ENCODE results near the gene KRT33A.
"Not testable (repeated sequence)": the region's sequence is repeated elsewhere in the genome, so short reads cannot be mapped to it uniquely, and the experiment has no call there.

KRT33A gene

DNA sequence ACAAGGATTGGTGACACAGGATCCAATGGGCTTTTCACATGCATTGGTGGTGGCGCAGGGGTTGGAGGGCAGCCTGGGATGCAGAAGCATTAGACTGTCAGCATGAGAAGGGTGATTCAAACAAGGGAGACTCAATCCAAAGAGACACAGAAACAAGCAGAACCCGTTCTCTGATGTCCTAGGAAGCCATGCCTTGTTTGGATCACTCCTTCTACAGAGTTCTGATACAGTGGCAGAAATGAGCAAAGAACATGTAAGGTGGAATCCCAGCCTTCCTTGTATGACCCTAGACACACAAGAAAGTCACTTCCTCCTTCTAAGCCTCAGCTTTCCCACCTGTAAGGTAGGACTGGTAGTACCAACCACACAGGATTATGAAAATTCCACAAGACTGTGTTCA is 13.3 kb upstream of the KRT33A start:
- TF ChIP-seq, protein P1, sequence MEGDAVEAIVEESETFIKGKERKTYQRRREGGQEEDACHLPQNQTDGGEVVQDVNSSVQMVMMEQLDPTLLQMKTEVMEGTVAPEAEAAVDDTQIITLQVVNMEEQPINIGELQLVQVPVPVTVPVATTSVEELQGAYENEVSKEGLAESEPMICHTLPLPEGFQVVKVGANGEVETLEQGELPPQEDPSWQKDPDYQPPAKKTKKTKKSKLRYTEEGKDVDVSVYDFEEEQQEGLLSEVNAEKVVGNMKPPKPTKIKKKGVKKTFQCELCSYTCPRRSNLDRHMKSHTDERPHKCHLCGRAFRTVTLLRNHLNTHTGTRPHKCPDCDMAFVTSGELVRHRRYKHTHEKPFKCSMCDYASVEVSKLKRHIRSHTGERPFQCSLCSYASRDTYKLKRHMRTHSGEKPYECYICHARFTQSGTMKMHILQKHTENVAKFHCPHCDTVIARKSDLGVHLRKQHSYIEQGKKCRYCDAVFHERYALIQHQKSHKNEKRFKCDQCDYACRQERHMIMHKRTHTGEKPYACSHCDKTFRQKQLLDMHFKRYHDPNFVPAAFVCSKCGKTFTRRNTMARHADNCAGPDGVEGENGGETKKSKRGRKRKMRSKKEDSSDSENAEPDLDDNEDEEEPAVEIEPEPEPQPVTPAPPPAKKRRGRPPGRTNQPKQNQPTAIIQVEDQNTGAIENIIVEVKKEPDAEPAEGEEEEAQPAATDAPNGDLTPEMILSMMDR (IDR thresholded peaks at IDR 0.05; ENCODE audit: extremely low read depth, insufficient read depth, missing control alignments) = no peak
- in situ Hi-C loops (cut with MboI; ENCODE audit: low pct_unique_long_range_greater_than_20kb, low sequenced_read_pairs, unreplicated experiment) = no loop called here
- no peak for DNase-seq (ENCODE audit: low spot score)

DNA sequence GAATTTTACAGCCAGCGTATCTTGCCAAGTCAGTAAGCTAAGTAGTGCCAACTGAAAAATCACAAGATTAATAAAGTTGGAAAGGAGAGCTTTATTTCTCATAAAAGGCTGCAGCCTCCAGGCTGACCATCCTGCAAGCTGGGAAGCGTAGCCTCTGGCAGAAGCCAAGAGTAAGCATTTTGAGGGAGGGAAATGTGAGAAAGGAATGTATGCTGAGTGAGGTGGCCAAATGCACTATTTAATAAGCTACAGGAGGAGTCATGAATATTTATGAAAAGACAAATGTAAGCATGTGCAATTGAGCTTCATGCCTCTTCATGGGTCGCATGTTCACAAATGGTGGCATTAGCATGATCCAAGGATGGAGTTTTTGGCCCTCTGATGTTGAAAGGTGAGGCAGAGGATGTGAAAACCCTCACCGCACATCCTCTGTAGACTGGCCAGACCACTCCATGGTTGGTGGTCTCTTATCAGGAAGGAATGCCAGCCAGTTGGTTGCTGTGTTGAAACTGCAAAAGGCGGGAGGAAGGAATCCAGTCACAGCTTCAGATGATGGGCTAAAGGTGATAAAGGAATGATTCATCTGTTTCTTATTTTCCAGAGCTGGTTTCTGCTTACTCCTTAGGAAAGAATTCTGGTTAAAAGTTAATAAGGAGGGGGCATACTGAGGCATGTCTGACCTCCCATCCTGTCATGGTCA is 9.8 kb upstream of the KRT33A start:
- in situ Hi-C loops (cut with MboI; ENCODE audit: low pct_unique_long_range_greater_than_20kb, low sequenced_read_pairs, unreplicated experiment) = no loop called here

DNA sequence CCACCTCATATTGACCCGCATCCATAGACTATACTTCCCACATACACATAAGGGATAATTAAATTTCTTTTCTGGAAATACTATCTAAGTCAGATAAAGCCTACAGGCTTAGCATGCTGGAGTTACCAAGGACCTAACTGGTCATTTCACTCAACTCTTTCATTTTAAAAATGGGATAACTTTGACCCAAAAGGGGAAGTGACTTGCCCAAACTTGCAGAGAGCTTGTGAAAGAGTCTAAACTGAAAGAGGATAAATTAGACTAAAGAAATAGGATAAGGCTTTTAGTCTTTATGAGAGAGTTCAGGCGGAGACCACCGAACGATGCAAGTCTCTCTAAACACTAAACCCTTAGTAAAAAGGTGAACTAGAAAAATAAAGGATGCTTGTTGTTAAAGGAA is 3.9 kb upstream of the KRT33A start:
- no peak for DNase-seq (ENCODE audit: low spot score)
- in situ Hi-C loops (cut with MboI; ENCODE audit: low pct_unique_long_range_greater_than_20kb, low sequenced_read_pairs, unreplicated experiment) = no loop called here
- TF ChIP-seq, protein P1 (IDR thresholded peaks at IDR 0.05; ENCODE audit: extremely low read depth, insufficient read depth, missing control alignments) = no peak

More for the DNA sequence above, 9.8 kb upstream of the KRT33A start:
- TF ChIP-seq, protein P1 (IDR thresholded peaks at IDR 0.05; ENCODE audit: extremely low read depth, insufficient read depth, missing control alignments) = no peak
- DNase-seq (ENCODE audit: low spot score) = no peak

DNA sequence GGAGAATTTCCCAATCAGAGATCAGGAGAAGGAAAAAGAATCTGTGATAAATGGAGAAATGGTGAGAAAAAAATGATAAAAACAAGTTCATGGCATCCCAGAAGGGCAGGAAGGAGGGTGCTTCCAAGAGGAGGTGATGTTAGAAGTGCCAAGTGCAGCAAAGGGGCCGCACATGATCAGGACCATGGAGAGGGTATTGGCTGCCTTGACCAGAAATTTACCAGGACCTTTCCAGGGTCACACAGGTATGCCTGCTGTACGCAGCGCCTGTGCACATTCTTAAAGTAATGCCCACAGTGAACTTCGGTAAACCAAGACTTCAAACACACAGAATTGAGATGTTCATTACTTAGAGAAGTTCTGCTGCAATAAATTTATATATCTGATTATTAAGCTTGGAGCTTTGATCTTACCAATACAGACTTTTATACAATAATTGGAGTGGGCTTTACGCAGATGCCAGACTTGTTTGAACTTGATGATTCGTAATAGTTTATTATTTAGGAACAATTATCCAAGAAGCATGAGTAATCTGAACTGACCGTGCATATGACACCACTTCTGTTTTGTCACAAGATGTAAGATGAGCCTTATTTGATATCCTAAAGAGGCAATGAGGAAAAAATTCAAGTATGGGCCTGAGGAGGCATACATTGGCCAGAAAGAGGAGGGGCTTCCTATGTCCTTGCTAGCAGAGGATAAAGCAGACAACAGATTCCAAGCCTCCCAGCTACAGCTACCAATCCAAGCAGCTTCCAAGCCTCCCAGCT is 2.2 kb upstream of the KRT33A start:
- TF ChIP-seq, protein P1 (IDR thresholded peaks at IDR 0.05; ENCODE audit: extremely low read depth, insufficient read depth, missing control alignments) = no peak
- no peak for DNase-seq (ENCODE audit: low spot score)
- in situ Hi-C loops (cut with MboI; ENCODE audit: low pct_unique_long_range_greater_than_20kb, low sequenced_read_pairs, unreplicated experiment) = no loop called here

DNA sequence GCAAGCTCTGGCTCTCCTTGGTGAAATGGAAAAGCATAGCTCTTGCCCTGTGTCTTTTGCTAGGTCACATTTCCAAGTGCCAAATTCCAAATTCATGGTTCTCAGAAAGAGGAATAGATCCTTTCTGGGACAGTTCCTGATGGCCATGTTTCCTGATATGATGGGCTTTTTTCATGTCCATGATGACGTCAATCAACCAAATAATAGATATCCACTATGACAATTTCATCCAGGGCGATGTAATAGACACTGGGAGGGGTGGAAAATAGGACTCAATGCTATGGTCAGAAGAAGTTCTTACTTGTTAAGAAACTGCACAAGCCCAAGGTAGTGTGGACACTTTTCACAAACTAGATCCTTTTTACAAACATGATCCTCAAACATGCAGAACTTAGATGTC is 549 bp upstream of the KRT33A start:
- DNase-seq (ENCODE audit: low spot score) = no peak
- in situ Hi-C loops (cut with MboI; ENCODE audit: low pct_unique_long_range_greater_than_20kb, low sequenced_read_pairs, unreplicated experiment) = no loop called here
- TF ChIP-seq, protein P1 (IDR thresholded peaks at IDR 0.05; ENCODE audit: extremely low read depth, insufficient read depth, missing control alignments) = no peak

DNA sequence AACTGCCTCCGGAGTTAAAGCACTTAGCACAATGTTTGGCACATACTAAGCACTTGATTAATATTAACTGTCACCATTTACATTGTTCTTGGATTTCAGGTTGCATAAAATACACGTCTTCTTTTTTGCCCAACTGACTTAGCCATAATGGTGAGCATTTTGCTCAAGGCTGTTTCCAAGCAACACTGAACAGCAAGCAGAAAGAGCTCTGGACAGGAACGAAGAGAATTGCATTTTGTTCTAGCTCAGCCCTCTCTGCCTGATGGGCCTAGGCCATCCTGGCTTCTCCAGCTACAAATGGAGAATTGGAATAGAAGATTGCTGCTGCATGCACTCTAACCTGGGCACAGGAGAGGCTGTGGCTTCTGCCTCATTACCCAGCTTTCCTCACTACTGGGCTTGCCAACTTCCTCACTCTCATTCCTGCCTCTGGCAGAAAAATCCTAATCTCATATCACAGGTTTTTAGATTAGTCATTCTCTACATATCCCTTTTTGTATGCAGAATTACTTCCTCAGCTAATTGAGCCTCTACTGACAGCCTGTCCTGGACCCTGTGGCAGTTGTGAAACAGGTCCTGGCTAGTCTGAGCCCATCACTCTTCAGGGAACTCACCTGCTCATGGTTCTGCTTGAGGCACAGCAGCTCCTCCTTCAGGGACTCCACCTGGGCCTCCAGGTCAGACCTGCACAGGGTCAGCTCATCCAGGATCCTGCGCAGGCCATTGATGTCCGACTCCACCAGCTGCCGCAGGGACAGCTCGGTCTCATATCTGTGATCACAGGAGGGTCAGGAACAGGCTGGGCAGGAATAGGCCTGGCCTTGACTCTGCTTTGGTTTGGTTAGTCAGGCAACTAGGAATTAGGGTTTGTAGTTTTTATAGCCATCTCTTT is 2.5 kb downstream of the KRT33A start:
- TF ChIP-seq, protein P1 (IDR thresholded peaks at IDR 0.05; ENCODE audit: extremely low read depth, insufficient read depth, missing control alignments) = no peak
- DNase-seq (ENCODE audit: low spot score) = no peak
- in situ Hi-C loops (cut with MboI; ENCODE audit: low pct_unique_long_range_greater_than_20kb, low sequenced_read_pairs, unreplicated experiment) = no loop called here

DNA sequence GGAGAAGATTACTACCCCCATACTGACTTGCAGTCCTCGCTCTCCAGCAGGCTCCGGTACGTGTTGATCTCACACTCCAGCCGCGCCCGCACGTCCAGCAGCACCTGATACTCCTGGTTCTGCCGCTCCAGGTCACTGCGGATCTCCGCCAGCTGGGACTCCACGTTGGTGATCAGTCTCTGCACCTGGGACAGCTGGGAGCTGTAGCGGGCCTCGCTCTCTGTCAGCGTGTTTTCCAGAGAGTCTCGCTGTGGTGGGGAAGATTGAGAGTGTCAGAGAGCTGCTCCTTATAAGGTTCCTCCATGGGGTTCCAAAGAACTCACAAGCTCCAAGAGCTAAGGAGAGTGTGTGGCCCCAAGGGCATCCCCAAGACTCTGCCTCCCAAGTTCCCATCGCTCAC is 4.2 kb downstream of the KRT33A start:
- in situ Hi-C loops (cut with MboI; ENCODE audit: low pct_unique_long_range_greater_than_20kb, low sequenced_read_pairs, unreplicated experiment); DNase-seq (ENCODE audit: low spot score): not testable (repeated sequence)
